Mesodermal cell (in vitro differentiated cells): Measurements from ENCODE around the gene MTRR.

Experiments used
- H3K27ac ChIP-seq: 2 replicates; pipeline ENCODE4 v1.7.0; 2013; ENCODE audit warnings: mild to moderate bottlenecking, low read depth, low read length, moderate library complexity; ENCODE audit not compliant: severe bottlenecking
- H3K36me3 ChIP-seq: 2 replicates; pipeline ENCODE4 v1.7.1; 2013; ENCODE audit warnings: mild to moderate bottlenecking, low read length, moderate library complexity; ENCODE audit not compliant: control insufficient read depth, insufficient read depth
- H3K4me1 ChIP-seq: one replicate; pipeline ENCODE4 v1.7.1; 2013; ENCODE audit warnings: mild to moderate bottlenecking, low read length; ENCODE audit not compliant: insufficient read depth, control insufficient read depth, poor library complexity, severe bottlenecking
- H3K4me3 ChIP-seq: 2 replicates; pipeline ENCODE4 v1.7.0; 2013; ENCODE audit warnings: low read length, control low read depth, mild to moderate bottlenecking; ENCODE audit not compliant: insufficient read depth, poor library complexity, severe bottlenecking; ENCODE audit errors: extremely low read depth
- H3K9me3 ChIP-seq: 2 replicates; pipeline ENCODE4 v1.7.1; 2013; ENCODE audit warnings: mild to moderate bottlenecking, low read length, moderate library complexity; ENCODE audit not compliant: control insufficient read depth
- WGBS, 2 experiments: methylation state at CpG; one replicate each; pipeline ENCODE4 v1.1.5; 2013; ENCODE audit warnings: missing lambda C conversion rate in 2 of 2; ENCODE audit not compliant: insufficient coverage in 2 of 2; 5-methylcytosine and 5-hydroxymethylcytosine counted together

The MTRR gene

DNA sequence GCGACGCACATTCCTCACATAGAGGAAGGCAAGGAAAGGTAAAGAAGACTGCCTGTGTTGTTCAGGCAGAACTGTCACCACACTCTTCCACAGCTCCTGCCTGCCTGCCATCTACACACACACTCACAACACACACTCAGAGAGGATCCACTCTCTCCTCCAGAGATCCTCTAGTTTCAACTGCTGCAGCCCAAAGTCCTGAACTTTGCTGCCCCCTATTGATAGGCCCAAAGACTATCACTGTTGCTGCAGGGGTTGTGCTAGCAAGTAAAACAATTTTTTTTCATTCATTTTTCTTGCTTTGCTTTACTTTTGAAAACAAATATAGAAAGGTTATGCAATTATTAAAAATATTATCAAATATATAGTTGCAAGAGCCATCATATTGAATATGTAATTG is 12.1 kb upstream of the MTRR start:
- H3K4me1 ChIP-seq, result peaks cover 6% of the 10 kb centered on the region
- no peak overlapping the region for H3K4me3 ChIP-seq
- H3K27ac ChIP-seq, result no peak overlapping the region
- H3K36me3 ChIP-seq, result peaks cover 18% of the 10 kb centered on the region
- WGBS, 2 experiments, result 80% methylated on average over 2 of the region's 2 CpGs; no CpG with 5 or more reads in 1 of the 2 experiments
- H3K9me3 ChIP-seq, result no peaks in the 10 kb centered on the region

DNA sequence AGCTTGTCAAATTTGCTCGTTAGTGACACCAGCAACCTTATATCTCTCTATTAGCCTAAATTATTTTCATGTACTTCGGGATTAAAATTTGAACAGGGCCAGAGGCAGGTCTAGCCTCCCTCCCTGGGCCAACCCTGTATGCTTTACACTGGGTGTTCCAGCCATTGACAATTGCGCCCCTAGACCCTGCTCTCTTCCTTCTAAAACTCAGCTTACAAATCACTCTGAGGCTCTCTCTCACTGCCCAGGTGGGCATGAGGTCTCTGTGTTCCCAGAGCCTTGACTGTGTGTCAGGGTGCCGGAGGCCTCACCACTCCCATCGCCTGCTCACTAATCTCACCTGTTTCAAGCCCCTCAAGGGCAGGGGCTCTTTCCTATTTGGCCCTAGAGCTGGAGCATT is 11.6 kb upstream of the MTRR start:
- Histone ChIP-seq H3K9me3 (no peaks in the 10 kb centered on the region), H3K36me3 (peaks cover 23% of the 10 kb centered on the region)

DNA sequence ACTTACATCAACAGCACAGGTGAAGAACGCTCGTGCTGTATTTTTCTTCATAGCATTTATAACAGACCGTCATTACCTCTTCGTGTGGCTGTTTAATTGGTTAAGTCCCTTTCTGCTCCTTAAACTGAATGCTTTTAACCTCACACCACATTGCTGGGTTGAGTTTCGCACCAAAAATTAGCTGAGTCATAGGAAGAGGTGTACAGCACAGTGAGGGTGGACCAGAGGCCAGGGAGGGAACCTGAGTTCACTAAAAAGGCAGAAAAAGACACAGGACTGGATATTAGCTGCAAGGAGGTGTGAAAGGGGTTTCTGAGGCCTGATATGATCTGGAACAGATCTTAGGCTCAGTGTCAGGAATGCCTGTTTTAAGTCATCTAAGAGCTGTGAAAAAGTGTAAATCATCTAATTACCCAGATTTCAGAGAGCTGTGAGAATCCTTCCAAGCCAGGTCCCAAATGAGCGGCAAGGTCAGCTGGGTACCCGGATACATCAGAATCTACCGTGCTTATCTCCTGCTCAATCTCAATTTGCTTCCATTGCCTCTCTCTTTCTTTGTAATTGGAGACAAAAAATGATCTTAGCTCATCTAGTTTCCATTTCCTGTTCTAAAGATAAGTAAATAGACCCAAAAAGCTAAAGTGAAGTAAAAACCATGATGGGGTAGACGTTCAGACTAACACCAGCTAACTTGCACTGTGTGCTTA is 10.9 kb upstream of the MTRR start:
- Histone ChIP-seq H3K36me3 (peaks cover 30% of the 10 kb centered on the region), H3K9me3 (no peaks in the 10 kb centered on the region), H3K4me3 (no peak overlapping the region), H3K27ac (no peak overlapping the region), H3K4me1 (peaks cover 6% of the 10 kb centered on the region)
- WGBS, 2 experiments, result 78 to 90% methylated on average over 8 of the region's 9 CpGs

More for the DNA sequence above, 11.6 kb upstream of the MTRR start:
- Histone ChIP-seq H3K4me3 (no peak overlapping the region), H3K27ac (no peak overlapping the region), H3K4me1 (peaks cover 6% of the 10 kb centered on the region)
- 80 to 86% methylated on average over 5 of the region's 5 CpGs for WGBS, 2 experiments

DNA sequence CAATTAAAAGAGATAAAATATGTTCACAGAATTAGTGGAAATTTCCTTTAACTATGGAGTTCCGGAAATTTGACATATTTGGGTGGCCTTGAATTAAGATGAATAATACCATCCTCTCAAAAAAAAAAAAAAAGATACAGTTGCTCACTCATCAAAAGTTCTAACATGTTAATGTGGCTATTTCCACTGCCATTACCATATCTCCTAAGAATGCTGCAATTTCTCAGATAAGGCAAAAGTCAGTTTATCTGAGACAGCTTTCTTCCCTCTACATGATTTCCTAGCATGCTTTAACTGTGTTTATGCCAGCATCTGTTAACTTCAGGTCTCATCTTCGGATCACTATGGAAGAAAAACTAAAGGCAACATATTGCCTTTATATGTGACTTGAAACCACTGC is 2.8 kb upstream of the MTRR start:
- no peak overlapping the region for H3K27ac ChIP-seq
- H3K4me1 ChIP-seq, result peaks cover 3% of the 10 kb centered on the region
- WGBS, 2 experiments, result 88 to 100% methylated on average over 1 of the region's 2 CpGs
- no peak overlapping the region for H3K4me3 ChIP-seq
- no peaks in the 10 kb centered on the region for H3K9me3 ChIP-seq
- H3K36me3 ChIP-seq, result peaks cover 40% of the 10 kb centered on the region

DNA sequence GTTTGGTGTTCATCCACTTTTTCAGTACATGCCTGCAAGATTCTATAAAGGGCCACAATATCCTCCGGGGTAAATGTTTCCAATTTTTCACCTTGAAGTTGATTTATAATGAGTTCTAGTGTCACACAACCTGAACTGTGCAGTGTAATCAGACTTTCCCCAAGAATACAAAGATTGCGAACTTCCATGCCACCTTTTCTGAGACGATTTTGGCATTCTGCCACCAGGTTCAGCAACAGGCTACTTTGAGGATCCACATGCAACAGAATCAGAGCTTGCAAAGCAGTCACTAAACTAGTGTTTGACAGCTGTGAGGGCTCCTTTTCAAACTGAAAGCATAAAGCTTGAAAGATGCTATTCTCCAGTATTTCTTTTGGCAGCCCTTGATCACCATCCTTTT is 1.7 kb upstream of the MTRR start:
- 88 to 91% methylated on average over 2 of the region's 3 CpGs for WGBS, 2 experiments
- H3K4me1 ChIP-seq, result peaks cover 3% of the 10 kb centered on the region
- no peak overlapping the region for H3K4me3 ChIP-seq
- H3K27ac ChIP-seq, result no peak overlapping the region
- H3K9me3 ChIP-seq, result no peaks in the 10 kb centered on the region
- H3K36me3 ChIP-seq, result peaks cover 38% of the 10 kb centered on the region

DNA sequence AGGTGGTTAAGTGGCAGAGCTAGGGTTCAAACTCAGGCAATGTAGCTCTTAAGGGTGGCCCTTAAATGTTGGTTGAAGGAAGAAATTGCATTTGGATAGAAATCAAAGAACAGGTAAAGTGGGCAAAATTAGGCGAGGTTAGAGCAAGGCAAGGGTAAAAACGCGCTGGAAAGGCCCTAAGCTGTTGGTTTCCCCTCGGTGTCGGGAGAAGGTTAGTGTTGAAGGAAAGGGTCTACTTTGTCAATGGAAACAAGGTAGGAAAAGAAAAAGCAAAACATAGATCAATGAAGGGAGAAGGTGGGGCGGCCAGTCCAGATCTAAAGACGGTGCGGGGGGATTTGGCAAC is 548 bp upstream of the MTRR start:
- Histone ChIP-seq H3K4me3 (peak overlapping the region; percentile 78), H3K36me3 (peaks cover 32% of the 10 kb centered on the region), H3K27ac (no peak overlapping the region), H3K4me1 (peaks cover 3% of the 10 kb centered on the region), H3K9me3 (no peaks in the 10 kb centered on the region)
- WGBS, 2 experiments, result 1% methylated on average over 8 of the region's 8 CpGs

DNA sequence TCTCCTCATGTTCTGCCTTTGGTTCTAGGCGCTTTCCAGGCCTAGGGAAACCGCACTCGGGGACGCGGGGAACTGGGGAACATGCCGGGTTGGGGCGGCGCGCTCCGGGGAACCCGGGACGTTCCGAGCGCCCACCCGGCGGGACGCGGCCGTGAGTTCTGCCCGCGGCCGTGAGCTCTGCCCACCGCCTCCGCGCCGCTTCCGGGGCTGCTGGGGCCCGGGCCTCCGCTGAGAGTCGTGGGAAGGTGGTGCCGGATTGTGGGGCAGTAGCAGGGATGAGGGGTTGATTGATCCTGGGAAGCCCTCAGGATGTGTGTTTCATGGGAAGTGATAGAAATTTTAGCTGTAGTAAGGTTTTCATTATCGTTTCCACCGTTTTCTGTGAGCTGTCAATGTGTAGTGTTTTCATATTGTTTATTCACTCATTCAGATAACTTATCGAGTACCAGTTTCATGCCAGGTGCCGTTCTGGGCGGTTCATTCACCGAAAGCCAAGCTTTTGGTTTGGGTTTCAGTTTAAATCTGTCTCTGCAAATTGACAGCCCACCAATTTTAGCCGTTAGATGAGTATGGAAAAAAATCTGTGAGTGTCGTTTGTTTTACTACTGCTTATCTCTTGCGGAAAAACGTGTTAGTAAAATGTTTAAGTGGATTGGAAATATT is 657 bp downstream of the MTRR start:
- H3K36me3 ChIP-seq, result peaks cover 37% of the 10 kb centered on the region
- no peak overlapping the region for H3K27ac ChIP-seq
- no peaks in the 10 kb centered on the region for H3K9me3 ChIP-seq
- peaks cover 3% of the 10 kb centered on the region for H3K4me1 ChIP-seq
- WGBS, 2 experiments, result 2 to 4% methylated on average over 20 to 30 of the region's 41 CpGs
- peak overlapping the region; percentile 78 for H3K4me3 ChIP-seq

DNA sequence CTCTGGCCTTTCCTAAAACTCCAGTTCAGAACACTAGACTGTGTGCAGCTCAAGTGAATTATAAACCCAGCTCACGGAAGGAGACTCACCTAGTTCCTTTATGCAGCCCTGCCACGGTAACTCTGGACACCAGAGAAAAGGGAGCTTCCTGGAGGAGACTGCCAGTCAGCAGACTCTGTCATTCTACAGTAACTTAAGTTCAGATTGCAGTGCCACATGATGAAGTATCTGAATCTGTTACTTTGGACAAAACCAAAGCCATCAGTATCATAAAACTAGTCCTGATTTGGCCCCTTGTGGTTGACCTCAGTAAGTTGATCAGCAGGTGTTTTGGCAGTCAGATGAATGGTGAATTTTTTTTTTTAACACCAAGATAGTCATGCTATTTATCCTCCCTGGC is 2.7 kb downstream of the MTRR start:
- H3K9me3 ChIP-seq, result no peaks in the 10 kb centered on the region
- H3K27ac ChIP-seq, result no peak overlapping the region
- peaks cover 3% of the 10 kb centered on the region for H3K4me1 ChIP-seq
- 85 to 91% methylated on average over 2 of the region's 2 CpGs for WGBS, 2 experiments
- no peak overlapping the region for H3K4me3 ChIP-seq
- peaks cover 47% of the 10 kb centered on the region for H3K36me3 ChIP-seq

DNA sequence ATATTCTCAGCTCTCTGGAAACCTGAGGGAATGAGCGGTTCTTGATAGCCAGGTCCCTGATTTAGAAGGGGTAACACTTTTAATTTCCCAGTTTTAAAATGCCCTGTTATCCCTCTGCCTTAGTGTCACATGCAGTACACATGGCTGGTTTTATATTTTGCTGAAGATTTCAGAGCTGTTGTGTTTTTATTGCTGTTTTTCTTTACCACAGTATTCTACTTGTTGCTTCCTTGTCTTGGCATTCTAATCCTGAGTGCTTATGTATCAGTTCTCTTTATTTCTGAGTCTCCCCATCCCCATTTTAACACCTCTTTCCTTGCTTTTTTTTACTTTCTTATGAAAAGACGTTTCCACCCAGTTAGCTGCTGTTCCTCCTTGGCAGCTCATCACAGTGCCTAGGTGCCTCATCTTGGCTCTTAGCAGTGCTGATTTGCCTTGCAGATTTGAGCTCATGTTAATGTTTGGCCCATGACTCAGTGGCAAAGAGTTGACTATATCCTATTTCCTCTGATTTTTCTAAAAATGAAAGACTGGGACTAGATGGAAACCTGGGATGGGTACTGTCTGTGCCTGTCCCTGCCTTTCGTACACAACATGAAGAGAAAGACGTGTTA is 3.7 kb downstream of the MTRR start:
- 86 to 96% methylated on average over 1 to 4 of the region's 4 CpGs for WGBS, 2 experiments
- H3K36me3 ChIP-seq, result peaks cover 47% of the 10 kb centered on the region
- no peaks in the 10 kb centered on the region for H3K9me3 ChIP-seq
- H3K4me3 ChIP-seq, result no peak overlapping the region
- H3K27ac ChIP-seq, result no peak overlapping the region
- H3K4me1 ChIP-seq, result peaks cover 3% of the 10 kb centered on the region

DNA sequence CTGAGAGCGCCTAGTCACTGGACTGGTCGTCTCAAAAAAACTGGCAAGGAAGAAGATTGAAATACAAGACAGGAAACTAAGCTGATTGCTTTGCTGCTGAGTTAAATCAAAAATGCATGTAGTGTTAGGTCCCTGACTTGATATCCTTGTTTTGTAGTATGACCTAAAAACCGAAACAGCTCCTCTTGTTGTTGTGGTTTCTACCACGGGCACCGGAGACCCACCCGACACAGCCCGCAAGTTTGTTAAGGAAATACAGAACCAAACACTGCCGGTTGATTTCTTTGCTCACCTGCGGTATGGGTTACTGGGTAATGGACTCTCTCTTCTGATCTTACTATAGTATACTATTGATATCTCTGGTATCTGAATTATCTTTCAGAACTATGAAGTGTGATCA is 4.3 kb downstream of the MTRR start:
- Histone ChIP-seq H3K36me3 (peaks cover 53% of the 10 kb centered on the region), H3K27ac (no peak overlapping the region), H3K4me3 (no peak overlapping the region), H3K9me3 (no peaks in the 10 kb centered on the region), H3K4me1 (peaks cover 3% of the 10 kb centered on the region)
- WGBS, 2 experiments, result 96 to 99% methylated on average over 3 to 7 of the region's 9 CpGs

DNA sequence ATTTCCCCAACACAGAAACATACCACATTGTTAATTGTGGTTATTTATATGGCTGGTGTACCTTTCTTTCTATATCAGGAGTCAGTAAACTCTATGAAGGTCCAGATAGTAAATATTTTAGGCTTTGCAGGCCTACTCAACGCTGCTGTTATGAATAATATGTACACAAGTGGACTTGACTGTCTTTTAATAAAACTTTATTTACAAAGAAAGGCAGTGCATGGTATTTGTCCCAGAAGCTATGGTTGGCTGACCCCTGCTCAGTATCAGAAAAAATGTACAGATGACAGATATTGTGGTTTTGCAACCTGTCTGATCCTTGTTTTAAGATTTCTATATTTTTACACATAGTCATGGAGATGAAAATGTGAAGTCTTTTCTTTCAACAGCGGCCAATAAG is 5.7 kb downstream of the MTRR start:
- peaks cover 3% of the 10 kb centered on the region for H3K4me1 ChIP-seq
- no peaks in the 10 kb centered on the region for H3K9me3 ChIP-seq
- H3K4me3 ChIP-seq, result no peak overlapping the region
- peaks cover 66% of the 10 kb centered on the region for H3K36me3 ChIP-seq
- H3K27ac ChIP-seq, result no peak overlapping the region
- no CpG with 5 or more reads among the region's 2 CpGs for WGBS, 2 experiments
